Measurements from ENCODE around the gene MFNG.

GRCh38 chr22:37433786-37434185 lies 52.4 kb downstream of the MFNG start:
- no peak for TF ChIP-seq CTCF (IDR thresholded peaks at IDR 0.05)
- no peak for TF ChIP-seq EZH2 (IDR thresholded peaks at IDR 0.05; ENCODE audit: borderline replicate concordance, insufficient read depth, low read depth, low read length, poor library complexity, severe bottlenecking)

Measured in B cell (primary cell).